ENCODE measurements around the gene TIGAR. TPM values are rescaled to one million over a fixed set of nuclear protein-coding genes. Genes with fewer than 3 reads are reported as not detected.

Gene TIGAR
- total and polyA plus RNA-seq, 2 donors (not counting 1 experiment from before 2014, with no cell fraction given): 15.3 to 19.5 TPM

- H3K27me3 ChIP-seq (ENCODE audit: control insufficient read depth, insufficient read depth, low read length): no peaks in the 10 kb centered on the region
- no peak overlapping the region for H3K4me3 ChIP-seq (replicated peaks in 1 of 4; ENCODE audit: control extremely low read depth in 1 of 4, insufficient read depth in 1 of 4, low read depth in 3 of 4, low read length in 4 of 4)
- no peak overlapping the region for H3K27ac ChIP-seq (ENCODE audit: insufficient read depth, low read length)
- no peak overlapping the region for H3K9ac ChIP-seq (ENCODE audit: insufficient read depth, low read length)
- no peaks in the 10 kb centered on the region for H3K79me2 ChIP-seq (ENCODE audit: control insufficient read depth, insufficient read depth, low read length)
- TF ChIP-seq EZH2 (IDR thresholded peaks at IDR 0.05; ENCODE audit: low read length, missing control alignments) (no peak), CTCF (conservative IDR thresholded peaks at IDR 0.05 in 1 of 2, IDR thresholded peaks at IDR 0.05 in 1 of 2; ENCODE audit: low read depth in 1 of 2, low read length in 2 of 2) (no peak)
- H3K4me1 ChIP-seq (ENCODE audit: control insufficient read depth, extremely low read depth, insufficient read depth, low read length): no peaks in the 10 kb centered on the region
- no peaks in the 10 kb centered on the region for H4K20me1 ChIP-seq (ENCODE audit: control insufficient read depth, extremely low read depth, insufficient read depth, low read length)
- no peak overlapping the region for H2AFZ ChIP-seq (ENCODE audit: low read length)
- H3K36me3 ChIP-seq (ENCODE audit: control insufficient read depth, insufficient read depth, low read length): peaks cover 3% of the 10 kb centered on the region
- peak in 1 of 2 donors; percentile 2 for DNase-seq (ENCODE audit: low read depth in 2 of 2)
- H3K4me2 ChIP-seq (ENCODE audit: extremely low read depth, insufficient read depth, low read length): no peak overlapping the region
- no peaks in the 10 kb centered on the region for H3K9me3 ChIP-seq (ENCODE audit: control insufficient read depth, insufficient read depth, low read depth, low read length)
Measured at GRCh38 chr12:4355156-4356040, 34.4 kb downstream of the TIGAR start.

- Histone ChIP-seq H3K9me3 (ENCODE audit: control insufficient read depth, insufficient read depth, low read depth, low read length) (no peaks in the 10 kb centered on the region), H3K27ac (ENCODE audit: insufficient read depth, low read length) (no peak overlapping the region), H3K4me2 (ENCODE audit: extremely low read depth, insufficient read depth, low read length) (no peak overlapping the region), H3K9ac (ENCODE audit: insufficient read depth, low read length) (no peak overlapping the region), H3K4me3 (replicated peaks in 1 of 4; ENCODE audit: control extremely low read depth in 1 of 4, insufficient read depth in 1 of 4, low read depth in 3 of 4, low read length in 4 of 4) (no peak overlapping the region), H4K20me1 (ENCODE audit: control insufficient read depth, extremely low read depth, insufficient read depth, low read length) (no peaks in the 10 kb centered on the region), H3K27me3 (ENCODE audit: control insufficient read depth, insufficient read depth, low read length) (no peaks in the 10 kb centered on the region), H3K36me3 (ENCODE audit: control insufficient read depth, insufficient read depth, low read length) (peaks cover 3% of the 10 kb centered on the region), H3K4me1 (ENCODE audit: control insufficient read depth, extremely low read depth, insufficient read depth, low read length) (no peaks in the 10 kb centered on the region), H3K79me2 (ENCODE audit: control insufficient read depth, insufficient read depth, low read length) (no peaks in the 10 kb centered on the region), H2AFZ (ENCODE audit: low read length) (no peak overlapping the region)
- TF ChIP-seq CTCF (conservative IDR thresholded peaks at IDR 0.05 in 1 of 2, IDR thresholded peaks at IDR 0.05 in 1 of 2; ENCODE audit: low read depth in 1 of 2, low read length in 2 of 2): peak; percentile 44 to 54
- no peak for TF ChIP-seq EZH2 (IDR thresholded peaks at IDR 0.05; ENCODE audit: low read length, missing control alignments)
- peak; percentile 4 to 21 for DNase-seq (ENCODE audit: low read depth in 2 of 2)
Measured at GRCh38 chr12:4356041-4356327, 35.0 kb downstream of the TIGAR start.

- no peak for DNase-seq (ENCODE audit: low read depth in 2 of 2)
- Histone ChIP-seq H3K9ac (ENCODE audit: insufficient read depth, low read length) (no peak overlapping the region), H3K27ac (ENCODE audit: insufficient read depth, low read length) (no peak overlapping the region), H3K36me3 (ENCODE audit: control insufficient read depth, insufficient read depth, low read length) (no peaks in the 10 kb centered on the region), H3K9me3 (ENCODE audit: control insufficient read depth, insufficient read depth, low read depth, low read length) (no peaks in the 10 kb centered on the region), H3K4me1 (ENCODE audit: control insufficient read depth, extremely low read depth, insufficient read depth, low read length) (no peaks in the 10 kb centered on the region), H3K27me3 (ENCODE audit: control insufficient read depth, insufficient read depth, low read length) (no peaks in the 10 kb centered on the region), H3K4me3 (replicated peaks in 1 of 4; ENCODE audit: control extremely low read depth in 1 of 4, insufficient read depth in 1 of 4, low read depth in 3 of 4, low read length in 4 of 4) (no peak overlapping the region), H4K20me1 (ENCODE audit: control insufficient read depth, extremely low read depth, insufficient read depth, low read length) (no peaks in the 10 kb centered on the region), H3K79me2 (ENCODE audit: control insufficient read depth, insufficient read depth, low read length) (no peaks in the 10 kb centered on the region), H2AFZ (ENCODE audit: low read length) (no peak overlapping the region), H3K4me2 (ENCODE audit: extremely low read depth, insufficient read depth, low read length) (no peak overlapping the region)
- TF ChIP-seq CTCF (conservative IDR thresholded peaks at IDR 0.05 in 1 of 2, IDR thresholded peaks at IDR 0.05 in 1 of 2; ENCODE audit: low read depth in 1 of 2, low read length in 2 of 2): no peak
- TF ChIP-seq EZH2 (IDR thresholded peaks at IDR 0.05; ENCODE audit: low read length, missing control alignments): no peak
Measured at GRCh38 chr12:4366090-4366489, 45.1 kb downstream of the TIGAR start.

Measured in fibroblast of lung (primary cell).